H1 (cell line): ENCODE results near the gene STARD9. TPM values are rescaled to one million over a fixed set of nuclear protein-coding genes. Genes with fewer than 3 reads are reported as not detected.

ENCODE experiments used
- CTCF ChIA-PET: fragments of 300-600 bp; sonication (Branson Sonifier 250); formaldehyde crosslinking; loops from one replicate; lab custom pipeline; 2021; ENCODE audit not compliant: partially characterized antibody; lab: Charles Lee
- POLR2A ChIA-PET: fragments of 300-600 bp; sonication (Branson Sonifier 250); formaldehyde crosslinking; loops from one replicate; lab custom pipeline; 2021; ENCODE audit warnings: inconsistent platforms; ENCODE audit not compliant: partially characterized antibody; lab: Charles Lee
- DNase-seq, 2 experiments: peaks; one replicate each; pipeline versions ENCODE4 v3.0.0 to v3.0.0-alpha.2; 2010 to 2022; ENCODE audit warnings: low spot score in 2 of 2, low read depth in 1 of 2, mixed read lengths in 1 of 2
- FAIRE-seq: peaks from 2 replicates; lab custom pipeline; 2011; peaks lifted over from hg19 to GRCh38; lab: Jason Lieb, UNC
- H2AFZ ChIP-seq: 2 replicates; pipeline ENCODE4 v1.8.1; 2012; ENCODE audit warnings: low read length, inconsistent platforms
- H2AK5ac ChIP-seq: 2 replicates; pipeline ENCODE4 v1.6.1; 2013; ENCODE audit warnings: low read depth, low read length
- H2BK120ac ChIP-seq: replicated peaks from 2 replicates; pipeline ENCODE3; 2013; ENCODE audit warnings: low read depth, low read length, inconsistent platforms
- H2BK12ac ChIP-seq: 2 replicates; pipeline ENCODE4 v1.6.1; 2013; ENCODE audit warnings: low read depth, low read length
- H2BK15ac ChIP-seq: 2 replicates; pipeline ENCODE4 v1.6.1; 2013; ENCODE audit warnings: low read length
- H2BK20ac ChIP-seq: 2 replicates; pipeline ENCODE4 v1.6.1; 2013; ENCODE audit warnings: low read length
- H2BK5ac ChIP-seq: 2 replicates; pipeline ENCODE4 v1.6.1; 2013; ENCODE audit warnings: low read depth, low read length
- H3K14ac ChIP-seq: 2 replicates; pipeline ENCODE4 v1.6.1; 2013; ENCODE audit warnings: inconsistent platforms; ENCODE audit not compliant: insufficient read length
- H3K18ac ChIP-seq: 2 replicates; pipeline ENCODE4 v1.6.1; 2013; ENCODE audit warnings: low read length; ENCODE audit errors: extremely low read depth
- H3K23ac ChIP-seq: 2 replicates; pipeline ENCODE4 v1.6.1; 2013; ENCODE audit warnings: inconsistent platforms; ENCODE audit not compliant: insufficient read length
- H3K23me2 ChIP-seq: 2 replicates; pipeline ENCODE4 v1.6.1; 2013; ENCODE audit warnings: low read depth, low read length
- H3K27ac ChIP-seq: 2 replicates; pipeline ENCODE4 v1.6.1; 2011; ENCODE audit warnings: low read depth, low read length, inconsistent platforms
- H3K27me3 ChIP-seq, 4 experiments: replicated peaks in 1 of 4; 1 replicate in 1 of 4; 2 replicates in 3 of 4; pipeline versions ENCODE4 v1.6.1 to v1.8.1; 2011 to 2013; ENCODE audit warnings: low read length in 3 of 4, mild to moderate bottlenecking in 3 of 4, inconsistent platforms in 2 of 4, mixed read lengths in 2 of 4, moderate library complexity in 1 of 4; ENCODE audit not compliant: control insufficient read depth in 3 of 4, insufficient read depth in 3 of 4; ENCODE audit errors: extremely low read depth in 1 of 4
- H3K36me3 ChIP-seq, 4 experiments: 2 replicates each; pipeline versions ENCODE4 v1.6.1 to v1.8.1; 2011 to 2013; ENCODE audit warnings: mild to moderate bottlenecking in 4 of 4, low read length in 3 of 4, moderate library complexity in 2 of 4, control low read depth in 1 of 4, inconsistent platforms in 1 of 4; ENCODE audit not compliant: insufficient read depth in 4 of 4, control insufficient read depth in 2 of 4
- H3K4ac ChIP-seq: replicated peaks from 2 replicates; pipeline ENCODE3; 2013; ENCODE audit warnings: low read length, low read depth, mixed read lengths, inconsistent platforms; ENCODE audit not compliant: insufficient read length
- H3K4me1 ChIP-seq, 4 experiments: replicated peaks in 1 of 4; 1 replicate in 1 of 4; 2 replicates in 3 of 4; pipeline versions ENCODE4 v1.6.1 to v1.8.1; 2011 to 2013; ENCODE audit warnings: low read length in 3 of 4, inconsistent platforms in 2 of 4, mixed read lengths in 1 of 4; ENCODE audit not compliant: insufficient read depth in 4 of 4, control insufficient read depth in 3 of 4
- H3K4me2 ChIP-seq, 2 experiments: 2 replicates each; pipeline versions ENCODE4 v1.6.1 to v1.8.1; 2011 to 2013; ENCODE audit warnings: low read depth in 2 of 2, low read length in 2 of 2, control low read depth in 1 of 2, inconsistent platforms in 1 of 2, mild to moderate bottlenecking in 1 of 2; ENCODE audit not compliant: insufficient read depth in 1 of 2
- H3K4me3 ChIP-seq, 4 experiments: fragments of 200-600, 300-600 bp in 1 of 4; sonication (generic), shearing (Covaris generic), sonication (Bioruptor Twin) in 1 of 4; 2 replicates each; pipeline versions ENCODE4 v1.5.1 to v1.8.1; 2011 to 2016; ENCODE audit warnings: low read length in 4 of 4, low read depth in 3 of 4, control low read depth in 2 of 4, inconsistent platforms in 2 of 4, mild to moderate bottlenecking in 2 of 4, mixed read lengths in 1 of 4, moderate library complexity in 1 of 4; ENCODE audit not compliant: insufficient read depth in 2 of 4; ENCODE audit errors: extremely low read depth in 1 of 4
- H3K56ac ChIP-seq: replicated peaks from 2 replicates; pipeline ENCODE3; 2013; ENCODE audit warnings: low read depth, mild to moderate bottlenecking, mixed read lengths, low read length, inconsistent platforms; ENCODE audit not compliant: insufficient read length
- H3K79me1 ChIP-seq: 2 replicates; pipeline ENCODE4 v1.6.1; 2013; ENCODE audit warnings: low read depth, low read length, control low read depth
- H3K79me2 ChIP-seq, 2 experiments: 2 replicates each; pipeline versions ENCODE4 v1.6.1 to v1.8.1; 2012 to 2013; ENCODE audit warnings: low read length in 2 of 2, mild to moderate bottlenecking in 2 of 2, inconsistent platforms in 1 of 2; ENCODE audit not compliant: insufficient read depth in 2 of 2, control insufficient read depth in 1 of 2
- H3K9ac ChIP-seq, 4 experiments: replicated peaks in 1 of 4; 1 replicate in 1 of 4; 2 replicates in 3 of 4; pipeline versions ENCODE4 v1.6.1 to v1.8.1; 2011 to 2013; ENCODE audit warnings: low read depth in 3 of 4, low read length in 3 of 4, control low read depth in 2 of 4, mild to moderate bottlenecking in 2 of 4, moderate library complexity in 2 of 4, inconsistent platforms in 1 of 4; ENCODE audit errors: extremely low read depth in 1 of 4
- H3K9me3 ChIP-seq, 2 experiments: 2 replicates each; pipeline versions ENCODE4 v1.6.1 to v1.8.1; 2012 to 2013; ENCODE audit warnings: mild to moderate bottlenecking in 2 of 2, moderate library complexity in 2 of 2, control low read depth in 1 of 2, inconsistent platforms in 1 of 2, low read depth in 1 of 2, low read length in 1 of 2, mixed read lengths in 1 of 2; ENCODE audit not compliant: insufficient read depth in 2 of 2
- H4K20me1 ChIP-seq, 2 experiments: replicated peaks in 1 of 2; 2 replicates each; pipeline versions ENCODE3 to v1.8.1; 2011 to 2013; ENCODE audit warnings: inconsistent platforms in 2 of 2, low read length in 2 of 2, mild to moderate bottlenecking in 1 of 2; ENCODE audit not compliant: insufficient read depth in 2 of 2, control insufficient read depth in 1 of 2
- H4K5ac ChIP-seq: 2 replicates; pipeline ENCODE4 v1.6.1; 2013; ENCODE audit warnings: low read length, low read depth, mixed read lengths, inconsistent platforms; ENCODE audit not compliant: insufficient read length
- H4K8ac ChIP-seq: 2 replicates; pipeline ENCODE4 v1.8.0; 2013; ENCODE audit warnings: mild to moderate bottlenecking, moderate library complexity, low read length, inconsistent platforms; ENCODE audit not compliant: insufficient read depth; ENCODE audit errors: extremely low read depth
- H4K91ac ChIP-seq: replicated peaks from 2 replicates; pipeline ENCODE3; 2013; ENCODE audit warnings: low read length, mixed read lengths, inconsistent platforms; ENCODE audit not compliant: insufficient read length
- CBX8 ChIP-seq: fragments of 300-800, 300-1000 bp; sonication (generic); IDR thresholded peaks from 2 replicates; pipeline ENCODE4 v1.7.1; 2016; ENCODE audit warnings: low read depth, low read length, borderline replicate concordance
- EZH2 ChIP-seq: fragments of 200-600 bp; sonication (generic); IDR thresholded peaks from 2 replicates; pipeline ENCODE4 v1.7.1; 2012; ENCODE audit warnings: low read depth, mild to moderate bottlenecking, moderate library complexity, low read length, inconsistent platforms; ENCODE audit not compliant: severe bottlenecking
- HDAC2 ChIP-seq, 2 experiments: fragments of 300-600 bp in 1 of 2; sonication (generic) in 1 of 2; IDR thresholded peaks; 2 replicates each; pipeline ENCODE4 v1.6.1; 2011 to 2012; ENCODE audit warnings: low read depth in 2 of 2, low read length in 2 of 2, mild to moderate bottlenecking in 2 of 2, moderate library complexity in 2 of 2, borderline replicate concordance in 1 of 2, inconsistent platforms in 1 of 2
- JUND ChIP-seq: IDR thresholded peaks from 2 replicates; pipeline ENCODE4 v1.6.1; 2011; ENCODE audit warnings: mild to moderate bottlenecking, improper control_type of control experiment, low read length
- KDM1A ChIP-seq: fragments of 200-600, 300-600 bp; sonication (generic); IDR thresholded peaks from 2 replicates; pipeline ENCODE4 v1.7.1; 2016; ENCODE audit warnings: mild to moderate bottlenecking, low read length, borderline replicate concordance
- KDM5A ChIP-seq: fragments of 200-600 bp; IDR thresholded peaks from 2 replicates; pipeline ENCODE4 v1.7.1; 2012; ENCODE audit warnings: mild to moderate bottlenecking, low read length, inconsistent platforms, mixed read lengths
- NRF1 ChIP-seq: IDR thresholded peaks from 2 replicates; pipeline ENCODE4 v1.6.1; 2011; ENCODE audit warnings: mild to moderate bottlenecking, low read depth, low read length, improper control_type of control experiment
- POU5F1 ChIP-seq: IDR thresholded peaks from 2 replicates; pipeline ENCODE4 v1.6.1; 2011; ENCODE audit warnings: low read depth, mild to moderate bottlenecking, low read length, moderate library complexity
- RFX5 ChIP-seq: IDR thresholded peaks from 2 replicates; pipeline ENCODE4 v1.6.1; 2011; ENCODE audit warnings: low read depth, low read length, improper control_type of control experiment, borderline replicate concordance
- SP1 ChIP-seq: IDR thresholded peaks from 2 replicates; pipeline ENCODE4 v1.6.1; 2011; ENCODE audit warnings: low read depth, low read length
- TCF12 ChIP-seq: IDR thresholded peaks from 2 replicates; pipeline ENCODE4 v1.6.1; 2011; ENCODE audit warnings: low read depth, mild to moderate bottlenecking, low read length
- WGBS, 2 experiments: shearing (Covaris generic) in 1 of 2; methylation state at CpG; one replicate each; pipeline versions ENCODE4 v1.1.6 to v1.1.7; 2013 to 2015; ENCODE audit warnings: low lambda C conversion rate in 2 of 2, mixed read lengths in 2 of 2, inconsistent platforms in 1 of 2, low coverage in 1 of 2, missing lambda C conversion rate in 1 of 2; ENCODE audit not compliant: insufficient replicate concordance in 2 of 2, insufficient coverage in 1 of 2, insufficient read length in 1 of 2; ENCODE audit errors: extremely low coverage in 1 of 2, missing lambda C conversion rate in 1 of 2; 5-methylcytosine and 5-hydroxymethylcytosine counted together
- polyA plus RNA-seq, 7 experiments: library from polyadenylated mRNA; depleted of rRNA in 3 of 7; stranded (reverse) in 5 of 7; unstranded in 2 of 7; fragments of >200 nt in 5 of 7; fragments of 200-250 nt in 2 of 7; gene quantifications; 1 replicate in 5 of 7; 2 replicates in 1 of 7; 4 replicates in 1 of 7; pipeline versions ENCODE4 v1.2.1 to v1.2.3, GENCODE V29; 2011 to 2013; ENCODE audit warnings: missing spikeins in 2 of 7, mixed read lengths in 2 of 7
- total RNA-seq: library from RNA; stranded (reverse); fragmentation: NEBNext Ultra II Directional; extraction: Animal tissue kit (Norgen Biotek cat#: 25700); gene quantifications from 2 replicates; pipeline ENCODE4 v1.2.1, GENCODE V29; 2021

STARD9 gene
- total and polyA plus RNA-seq, 2 of the 8 experiments (the other 6 are each of a cell fraction or from before 2014, with no cell fraction given): 2.8 to 7.0 TPM

DNA sequence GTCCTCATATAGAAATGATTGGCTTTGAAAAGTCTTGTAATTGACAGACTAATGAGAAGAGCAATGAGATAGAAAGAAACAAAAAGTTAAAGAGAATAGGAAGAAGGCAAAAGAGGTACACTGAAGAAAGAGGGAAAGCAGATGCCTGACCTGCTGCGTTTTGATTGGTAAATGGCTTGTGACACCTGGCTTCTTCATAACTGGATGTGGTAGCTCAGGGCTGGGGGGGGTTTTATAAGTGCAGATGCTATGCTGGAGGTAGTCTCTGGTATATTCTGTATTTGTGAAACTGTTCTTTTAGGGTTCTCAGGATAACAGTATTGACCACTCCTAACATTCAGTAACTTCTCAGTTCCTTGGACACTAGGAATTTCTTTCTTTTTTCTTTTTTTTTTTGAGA lies 1.4 kb downstream of the STARD9 start:
- DNase-seq (no peak), FAIRE-seq (no peak)
- no peaks in the 10 kb centered on the region for H3K9me3 ChIP-seq
- peaks cover 0 to 1% (median under 1%) of the 10 kb centered on the region in 4 experiments; a peak in 5 of 7 replicates for H3K4me1 ChIP-seq
- peak overlapping the region in 1 of 4 experiments; percentile 80; a peak in 3 of 8 replicates for H3K4me3 ChIP-seq
- peaks cover 1 to 11% (median 9%) of the 10 kb centered on the region in 4 experiments for H3K27me3 ChIP-seq
- no peak overlapping the region for H3K18ac ChIP-seq
- POLR2A ChIA-PET: interaction anchor here (0.7 to 2.2 kb wide), 4 partner anchors 17 to 82 kb away, joined by 3 to 9 read pairs (median 4); partner anchors contain the start of genes HAUS2 and LRRC57
- no peak overlapping the region for H4K5ac ChIP-seq
- H3K56ac ChIP-seq: no peak overlapping the region
- no peak overlapping the region for H4K91ac ChIP-seq
- H3K4me2 ChIP-seq: peak overlapping the region in 1 of 2 experiments; percentile 95; a peak in 2 of 4 replicates
- H4K20me1 ChIP-seq: no peaks in the 10 kb centered on the region
- H2BK12ac ChIP-seq: no peak overlapping the region
- 100% methylated on average over 1 of the region's 1 CpG; no CpG with 5 or more reads in 1 of the 2 experiments for WGBS, 2 experiments
- no peak overlapping the region for H2BK15ac ChIP-seq
- H3K14ac ChIP-seq: no peak overlapping the region
- no peak overlapping the region for H4K8ac ChIP-seq
- H2AFZ ChIP-seq: no peak overlapping the region
- H2BK5ac ChIP-seq: no peak overlapping the region
- H3K23me2 ChIP-seq: peaks cover 14% of the 10 kb centered on the region; the same call in 1 of the 2 replicates
- H3K9ac ChIP-seq: no peak overlapping the region
- H2BK20ac ChIP-seq: no peak overlapping the region
- no peaks in the 10 kb centered on the region for H3K36me3 ChIP-seq
- H3K4ac ChIP-seq: no peak overlapping the region
- H3K79me1 ChIP-seq: 0 out of 2 replicates have a peak, but pooled peaks cover 4% of the 10 kb centered on the region
- CTCF ChIA-PET: interaction anchor here (2.4 kb wide), 1 partner anchor 15 kb away, joined by 5 read pairs; no protein-coding TSS in a partner anchor
- no peak overlapping the region for H2BK120ac ChIP-seq
- H2AK5ac ChIP-seq: no peak overlapping the region
- H3K27ac ChIP-seq: no peak overlapping the region
- H3K79me2 ChIP-seq: no peaks in the 10 kb centered on the region
- no peak overlapping the region for H3K23ac ChIP-seq
- no peak for TF ChIP-seq KDM5A
- no peak for TF ChIP-seq RFX5
- TF ChIP-seq NRF1: no peak
- no peak for TF ChIP-seq SP1
- no peak for TF ChIP-seq EZH2
- TF ChIP-seq KDM1A: no peak
- TF ChIP-seq HDAC2 (IDR thresholded peaks at IDR 0.05; ENCODE audit: borderline replicate concordance in 1 of 2, low read depth in 2 of 2, low read length in 2 of 2): no peak
- TF ChIP-seq JUND: no peak
- no peak for TF ChIP-seq CBX8
- no peak for TF ChIP-seq TCF12
- no peak for TF ChIP-seq POU5F1
